ENCODE data around the gene PRR13. TPM values are rescaled to one million over a fixed set of nuclear protein-coding genes. Genes with fewer than 3 reads are reported as not detected.
"Not testable (repeated sequence)": the region's sequence is repeated elsewhere in the genome, so short reads cannot be mapped to it uniquely, and the experiment has no call there.

Gene PRR13
- total RNA-seq, 1 experiment from 2014 or later: 180 TPM

GRCh38 chr12:53443955-53444354 is 2.4 kb downstream of the PRR13 start:
- no TSS peak for BruUV-seq (replicated peaks)
- intact Hi-C loops (cut with micrococcal nuclease; ENCODE audit: unreplicated experiment): no loop called here
- Histone ChIP-seq H3K36me3 (ENCODE audit: insufficient read depth, low read length, poor library complexity, severe bottlenecking) (peaks cover 16% of the 10 kb centered on the region), H3K27ac (ENCODE audit: low read depth, low read length, poor library complexity, severe bottlenecking) (no peak overlapping the region), H3K9me3 (ENCODE audit: low read depth, low read length, poor library complexity, severe bottlenecking) (no peaks in the 10 kb centered on the region), H3K27me3 (replicated peaks; ENCODE audit: insufficient read depth, low read depth, low read length, poor library complexity) (no peaks in the 10 kb centered on the region), H3K4me3 (ENCODE audit: low read depth, low read length, poor library complexity, severe bottlenecking) (no peak overlapping the region), H3K4me1 (ENCODE audit: insufficient read depth, low read length, poor library complexity, severe bottlenecking) (peaks cover 3% of the 10 kb centered on the region)
- no peak for DNase-seq (ENCODE audit: low spot score)
- TF ChIP-seq EZH2 (IDR thresholded peaks at IDR 0.05; ENCODE audit: borderline replicate concordance, low read depth, low read length, poor library complexity, severe bottlenecking) (no peak), CTCF (conservative IDR thresholded peaks at IDR 0.05; ENCODE audit: low read depth, low read length) (no peak)
- CTCF ChIA-PET: interaction anchor here (0.7 kb wide), 1 partner anchor 479 kb away, joined by 5 read pairs; no protein-coding TSS in a partner anchor
- POLR2A ChIA-PET (ENCODE audit: low non-redundant PET): no interaction called here

GRCh38 chr12:53444593-53445325 is 3.2 kb downstream of the PRR13 start:
- DNase-seq (ENCODE audit: low spot score); H3K27ac ChIP-seq (ENCODE audit: low read depth, low read length, poor library complexity, severe bottlenecking); H3K4me1 ChIP-seq (ENCODE audit: insufficient read depth, low read length, poor library complexity, severe bottlenecking); intact Hi-C loops (cut with micrococcal nuclease; ENCODE audit: unreplicated experiment); H3K27me3 ChIP-seq (replicated peaks; ENCODE audit: insufficient read depth, low read depth, low read length, poor library complexity); POLR2A ChIA-PET (ENCODE audit: low non-redundant PET); H3K4me3 ChIP-seq (ENCODE audit: low read depth, low read length, poor library complexity, severe bottlenecking); BruUV-seq (replicated peaks); H3K9me3 ChIP-seq (ENCODE audit: low read depth, low read length, poor library complexity, severe bottlenecking): not testable (repeated sequence)
- H3K36me3 ChIP-seq (ENCODE audit: insufficient read depth, low read length, poor library complexity, severe bottlenecking): peaks cover 16% of the 10 kb centered on the region
- CTCF ChIA-PET: interaction anchor here (0.7 kb wide), 1 partner anchor 480 kb away, joined by 5 read pairs; no protein-coding TSS in a partner anchor

- H3K27me3 ChIP-seq (replicated peaks; ENCODE audit: insufficient read depth, low read depth, low read length, poor library complexity): no peaks in the 10 kb centered on the region
- TF ChIP-seq CTCF (conservative IDR thresholded peaks at IDR 0.05; ENCODE audit: low read depth, low read length) (no peak), EZH2 (IDR thresholded peaks at IDR 0.05; ENCODE audit: borderline replicate concordance, low read depth, low read length, poor library complexity, severe bottlenecking) (no peak)
- H3K4me3 ChIP-seq (ENCODE audit: low read depth, low read length, poor library complexity, severe bottlenecking): no peak overlapping the region
- no peak overlapping the region for H3K27ac ChIP-seq (ENCODE audit: low read depth, low read length, poor library complexity, severe bottlenecking)
- ChIA-PET CTCF (interaction anchor here (0.8 to 1.3 kb wide), 2 partner anchors 22 to 99 kb away, joined by 3 to 7 read pairs; no protein-coding TSS in a partner anchor), POLR2A (ENCODE audit: low non-redundant PET) (interaction anchor here (0.6 kb wide), 1 partner anchor 9 kb away, joined by 3 read pairs; the partner anchor contains the start of gene PRR13)
- BruUV-seq (replicated peaks): no TSS peak
- H3K36me3 ChIP-seq (ENCODE audit: insufficient read depth, low read length, poor library complexity, severe bottlenecking): peaks cover 29% of the 10 kb centered on the region
- intact Hi-C loops (cut with micrococcal nuclease; ENCODE audit: unreplicated experiment): no loop called here
- no peaks in the 10 kb centered on the region for H3K9me3 ChIP-seq (ENCODE audit: low read depth, low read length, poor library complexity, severe bottlenecking)
- no peak for DNase-seq (ENCODE audit: low spot score)
- peaks cover 18% of the 10 kb centered on the region for H3K4me1 ChIP-seq (ENCODE audit: insufficient read depth, low read length, poor library complexity, severe bottlenecking)
Observed at GRCh38 chr12:53450936-53451335, 9.4 kb downstream of the PRR13 start.

All from A673 (cell line).